Spinal cord (tissue), 10 donors: ENCODE results near the gene CHCHD5. TPM values are rescaled to one million over a fixed set of nuclear protein-coding genes. Genes with fewer than 3 reads are reported as not detected.
"Not testable (repeated sequence)": the region's sequence is repeated elsewhere in the genome, so short reads cannot be mapped to it uniquely, and the experiment has no call there.

ENCODE experiments used
- DNase-seq, 6 donors: peaks; one replicate each; pipeline versions ENCODE4 v3.0.0 to v3.0.0-alpha.2; 2013 to 2015; ENCODE audit warnings: low spot score in 6 of 6, low read depth in 4 of 6
- H3K27ac ChIP-seq: one replicate; pipeline ENCODE4 v1.5.1; 2013; ENCODE audit warnings: low read depth, low read length, control low read depth
- H3K27me3 ChIP-seq: one replicate; pipeline ENCODE4 v1.6.1; 2013; ENCODE audit warnings: low read length; ENCODE audit not compliant: control insufficient read depth, insufficient read depth
- H3K36me3 ChIP-seq: one replicate; pipeline ENCODE4 v1.6.1; 2013; ENCODE audit warnings: low read length; ENCODE audit not compliant: control insufficient read depth, insufficient read depth
- H3K4me1 ChIP-seq: one replicate; pipeline ENCODE4 v1.6.1; 2013; ENCODE audit warnings: low read length; ENCODE audit not compliant: control insufficient read depth, insufficient read depth
- H3K4me3 ChIP-seq: one replicate; pipeline ENCODE4 v1.5.1; 2013; ENCODE audit warnings: low read depth, low read length, control low read depth
- H3K9me3 ChIP-seq: one replicate; pipeline ENCODE4 v1.6.1; 2013; ENCODE audit warnings: low read length; ENCODE audit not compliant: control insufficient read depth, insufficient read depth
- WGBS: methylation state at CpG from one replicate; pipeline ENCODE4 v1.1.5; 2013; ENCODE audit warnings: missing lambda C conversion rate; ENCODE audit not compliant: insufficient coverage; 5-methylcytosine and 5-hydroxymethylcytosine counted together
- polyA plus RNA-seq, 2 donors: library from polyadenylated mRNA; unstranded; fragments of 120-200 nt; gene quantifications; one replicate each; pipeline ENCODE4 v1.2.1, GENCODE V29; 2013; ENCODE audit not compliant: insufficient read length in 2 of 2
- total RNA-seq, 2 donors: library from RNA; depleted of rRNA in 1 of 2; stranded (reverse); fragments of 120-200 nt in 1 of 2; fragments of >200 nt in 1 of 2; gene quantifications; one replicate each; pipeline versions ENCODE4 v1.2.3 to v1.2.4, GENCODE V29; 2013 to 2014
- donor health status: healthy.

CHCHD5 gene
- total and polyA plus RNA-seq, 4 donors: 5.3 to 30.3 (median 26.0) TPM

DNA sequence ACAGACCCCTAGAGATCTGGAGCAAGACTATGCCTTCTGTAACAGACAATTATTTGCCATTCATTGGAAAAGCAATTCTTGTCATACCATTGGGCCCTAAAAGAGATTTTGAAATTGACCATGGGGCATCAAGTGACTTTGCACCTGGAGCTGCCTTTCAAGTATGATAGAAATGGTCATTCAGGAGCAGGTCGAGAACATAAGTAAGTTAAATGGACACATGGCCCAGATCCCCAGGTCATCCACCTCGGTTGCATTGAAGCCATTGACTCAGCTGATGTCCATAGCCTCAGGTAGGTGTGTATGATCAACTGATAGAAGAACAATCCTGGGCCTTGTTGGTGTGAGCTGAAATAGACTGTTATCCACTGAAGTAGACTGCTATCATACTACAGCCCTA lies 19.3 kb downstream of the CHCHD5 start:
- no peaks in the 10 kb centered on the region for H3K27me3 ChIP-seq
- no peaks in the 10 kb centered on the region for H3K9me3 ChIP-seq
- DNase-seq: no peak
- H3K36me3 ChIP-seq: peaks cover 4% of the 10 kb centered on the region
- peaks cover 4% of the 10 kb centered on the region for H3K4me1 ChIP-seq
- H3K4me3 ChIP-seq: no peak overlapping the region
- 89% methylated on average over 2 of the region's 2 CpGs for WGBS
- no peak overlapping the region for H3K27ac ChIP-seq

DNA sequence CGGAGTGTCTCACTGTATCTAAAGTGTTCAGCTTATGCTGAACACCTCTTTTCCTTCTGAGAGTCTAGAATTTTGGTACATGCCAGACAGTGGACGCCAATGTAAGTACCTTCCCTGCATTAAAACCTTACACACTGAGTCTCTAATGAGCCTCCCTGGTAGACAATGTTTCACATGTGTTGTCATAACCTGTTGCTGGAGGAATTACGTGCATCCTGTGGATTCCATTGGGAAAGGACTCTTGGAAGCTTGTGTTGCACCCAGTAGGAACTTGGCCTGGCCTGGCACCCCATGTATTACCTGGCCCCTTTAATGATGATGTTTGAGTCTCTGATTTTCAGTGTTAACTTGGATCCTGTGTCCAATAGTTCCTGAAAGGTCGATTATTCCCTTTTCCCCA lies 20.5 kb downstream of the CHCHD5 start:
- WGBS: 89% methylated on average over 2 of the region's 4 CpGs
- Histone ChIP-seq H3K27me3 (no peaks in the 10 kb centered on the region), H3K9me3 (no peaks in the 10 kb centered on the region), H3K36me3 (peaks cover 4% of the 10 kb centered on the region), H3K4me3 (no peak overlapping the region), H3K4me1 (peaks cover 2% of the 10 kb centered on the region), H3K27ac (no peak overlapping the region)
- no peak for DNase-seq

- Histone ChIP-seq H3K27ac (no peak overlapping the region), H3K27me3 (no peaks in the 10 kb centered on the region), H3K9me3 (no peaks in the 10 kb centered on the region), H3K36me3 (peaks cover 4% of the 10 kb centered on the region), H3K4me3 (no peak overlapping the region), H3K4me1 (no peaks in the 10 kb centered on the region)
- no peak for DNase-seq
- 71% methylated on average over 5 of the region's 5 CpGs for WGBS
These were observed 21.5 kb downstream of the CHCHD5 start for GRCh38 chr2:112605926-112606325.

- no peaks in the 10 kb centered on the region for H3K9me3 ChIP-seq
- no peak overlapping the region for H3K27ac ChIP-seq
- 88% methylated on average over 3 of the region's 4 CpGs for WGBS
- H3K36me3 ChIP-seq: peaks cover 4% of the 10 kb centered on the region
- DNase-seq: no peak
- no peaks in the 10 kb centered on the region for H3K27me3 ChIP-seq
- H3K4me3 ChIP-seq: no peak overlapping the region
- H3K4me1 ChIP-seq: no peaks in the 10 kb centered on the region
These were observed 22.1 kb downstream of the CHCHD5 start for GRCh38 chr2:112606547-112606946.

DNA sequence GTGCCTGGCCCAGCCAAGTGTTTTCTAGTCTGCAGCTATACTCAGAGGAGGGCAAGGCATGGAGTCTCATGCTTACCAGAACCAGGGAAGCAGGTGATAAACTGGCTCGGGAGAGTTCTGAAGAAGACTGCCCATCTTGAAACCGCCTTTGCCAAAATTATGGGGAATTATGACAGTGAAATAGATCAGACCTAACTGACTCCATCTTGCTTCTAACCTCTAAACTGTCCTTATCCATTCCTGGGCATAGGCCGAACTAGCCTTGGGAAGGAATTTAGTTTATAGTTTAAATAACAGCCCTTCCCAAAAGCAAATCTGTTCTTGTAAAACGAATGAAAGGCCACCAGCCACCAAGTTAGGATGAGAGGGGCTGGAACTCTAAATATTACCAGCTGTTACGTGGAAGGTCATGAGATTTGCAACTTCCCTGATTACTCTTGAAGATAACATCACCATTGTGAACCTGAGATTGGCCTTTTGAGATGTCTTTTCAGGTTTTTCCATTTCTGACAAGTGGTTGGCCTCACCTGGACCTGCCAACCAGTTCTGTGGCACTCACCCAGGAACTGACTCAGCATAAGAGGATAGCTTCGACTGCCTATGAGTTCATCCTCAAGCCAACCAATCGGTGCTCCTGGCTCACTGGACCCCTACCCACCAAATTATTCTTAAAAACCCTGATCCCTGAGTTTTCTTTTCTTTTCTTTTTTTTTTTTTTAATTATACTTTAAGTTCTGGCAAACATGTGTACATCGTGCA lies 23.4 kb downstream of the CHCHD5 start:
- H3K4me1 ChIP-seq: no peaks in the 10 kb centered on the region
- no peaks in the 10 kb centered on the region for H3K36me3 ChIP-seq
- no peaks in the 10 kb centered on the region for H3K27me3 ChIP-seq
- H3K27ac ChIP-seq: no peak overlapping the region
- H3K9me3 ChIP-seq: no peaks in the 10 kb centered on the region
- WGBS: 95% methylated on average over 4 of the region's 8 CpGs
- H3K4me3 ChIP-seq: no peak overlapping the region
- DNase-seq: no peak

DNA sequence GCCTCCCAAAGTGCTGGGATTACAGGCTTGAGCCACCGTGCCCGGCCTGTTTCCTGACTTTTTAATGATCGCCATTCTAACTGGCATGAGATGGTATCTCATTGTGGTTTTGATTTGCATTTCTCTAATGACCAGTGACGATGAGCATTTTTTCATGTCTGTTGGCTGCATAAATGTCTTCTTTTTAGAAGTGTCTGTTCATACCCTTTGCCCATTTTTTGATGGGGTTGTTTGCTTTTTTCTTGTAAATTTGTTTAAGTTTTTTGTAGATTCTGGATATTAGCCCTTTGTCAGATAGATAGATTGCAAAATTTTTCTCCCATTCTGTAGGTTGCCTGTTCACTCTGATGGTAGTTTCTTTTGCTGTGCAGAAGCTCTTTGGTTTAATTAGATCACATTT lies 24.9 kb downstream of the CHCHD5 start:
- H3K27me3 ChIP-seq, H3K4me1 ChIP-seq, H3K36me3 ChIP-seq, H3K9me3 ChIP-seq, DNase-seq, H3K27ac ChIP-seq, H3K4me3 ChIP-seq: not testable (repeated sequence)
- no CpG with 5 or more reads among the region's 4 CpGs for WGBS

- WGBS: no CpG with 5 or more reads among the region's 1 CpG
- H3K9me3 ChIP-seq, H3K4me3 ChIP-seq, H3K27ac ChIP-seq, H3K4me1 ChIP-seq, DNase-seq, H3K36me3 ChIP-seq, H3K27me3 ChIP-seq: not testable (repeated sequence)
These were observed 27.9 kb downstream of the CHCHD5 start for GRCh38 chr2:112612283-112612682.

- Histone ChIP-seq H3K36me3 (peaks cover 8% of the 10 kb centered on the region), H3K4me3 (no peak overlapping the region), H3K27ac (no peak overlapping the region), H3K9me3 (no peaks in the 10 kb centered on the region), H3K27me3 (no peaks in the 10 kb centered on the region), H3K4me1 (no peaks in the 10 kb centered on the region)
- 45% methylated on average over 13 of the region's 13 CpGs for WGBS
- DNase-seq: no peak
These were observed 29.9 kb downstream of the CHCHD5 start for GRCh38 chr2:112614201-112614840.

- WGBS: 91% methylated on average over 8 of the region's 8 CpGs
- DNase-seq: no peak
- no peak overlapping the region for H3K27ac ChIP-seq
- H3K9me3 ChIP-seq: no peaks in the 10 kb centered on the region
- no peaks in the 10 kb centered on the region for H3K4me1 ChIP-seq
- H3K27me3 ChIP-seq: no peaks in the 10 kb centered on the region
- no peak overlapping the region for H3K4me3 ChIP-seq
- peaks cover 8% of the 10 kb centered on the region for H3K36me3 ChIP-seq
These were observed 30.6 kb downstream of the CHCHD5 start for GRCh38 chr2:112615051-112615450.

DNA sequence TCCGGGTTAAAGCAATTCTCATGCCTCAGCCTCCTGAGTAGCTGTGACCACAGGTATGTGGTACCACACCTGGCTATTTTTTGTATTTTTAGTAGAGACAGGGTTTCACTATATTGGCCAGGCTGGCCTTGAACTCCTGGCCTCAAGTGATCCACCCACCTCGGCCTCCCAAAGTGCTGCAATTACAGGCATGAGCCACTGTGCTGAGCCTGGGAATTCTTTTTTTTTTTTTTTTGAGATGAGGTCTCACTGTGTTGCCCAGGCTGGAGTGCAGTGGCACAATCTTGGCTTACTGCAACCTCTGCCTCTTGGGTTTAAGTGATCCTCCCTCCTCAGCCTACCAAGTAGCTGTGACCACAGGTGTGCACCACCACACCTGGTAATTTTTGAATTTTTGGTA lies 31.4 kb downstream of the CHCHD5 start:
- DNase-seq, H3K27ac ChIP-seq, H3K27me3 ChIP-seq, H3K4me3 ChIP-seq, H3K9me3 ChIP-seq, H3K4me1 ChIP-seq, H3K36me3 ChIP-seq: not testable (repeated sequence)
- WGBS: 86% methylated on average over 1 of the region's 2 CpGs
